ENCODE data around the gene ADAMTS12.

DNA sequence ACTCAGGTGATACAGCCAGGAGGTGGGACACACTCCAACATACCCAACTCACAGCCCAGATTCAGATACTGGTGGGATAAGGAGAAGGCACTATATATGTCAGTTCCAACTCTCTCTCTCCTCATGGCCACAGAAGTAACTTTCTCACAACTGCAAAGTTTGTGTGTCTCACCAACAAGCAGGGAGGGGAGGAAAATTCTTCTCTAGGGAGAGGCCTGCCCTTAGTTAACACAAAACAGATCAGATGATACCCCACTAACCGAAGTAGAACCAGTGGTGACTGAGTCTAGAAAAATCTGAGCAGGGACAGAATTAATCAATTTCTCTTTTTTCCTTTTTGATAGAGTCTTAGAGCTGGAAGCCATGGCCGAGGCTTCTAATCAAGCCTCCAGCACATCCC is 133.1 kb downstream of the ADAMTS12 start:
- TF ChIP-seq POLR2AphosphoS5 (IDR thresholded peaks at IDR 0.05; ENCODE audit: low read depth, low read length): no peak
- TF ChIP-seq POLR2A (IDR thresholded peaks at IDR 0.05; ENCODE audit: low read depth, low read length): no peak
- TF ChIP-seq POU2F2 (IDR thresholded peaks at IDR 0.05; ENCODE audit: low read depth, low read length): no peak
- no peak for TF ChIP-seq TAF1 (IDR thresholded peaks at IDR 0.05; ENCODE audit: low read depth, low read length)
- no peak for TF ChIP-seq SPI1 (IDR thresholded peaks at IDR 0.05; ENCODE audit: low read depth, low read length)
